ENCODE measurements around the gene FOXK1. TPM values are rescaled to one million over a fixed set of nuclear protein-coding genes. Genes with fewer than 3 reads are reported as not detected.

Gene FOXK1
- total and polyA plus RNA-seq, 2 of the 13 experiments (the other 11 are each of a cell fraction or from before 2014, with no cell fraction given), result 4.6 to 8.8 TPM

DNA sequence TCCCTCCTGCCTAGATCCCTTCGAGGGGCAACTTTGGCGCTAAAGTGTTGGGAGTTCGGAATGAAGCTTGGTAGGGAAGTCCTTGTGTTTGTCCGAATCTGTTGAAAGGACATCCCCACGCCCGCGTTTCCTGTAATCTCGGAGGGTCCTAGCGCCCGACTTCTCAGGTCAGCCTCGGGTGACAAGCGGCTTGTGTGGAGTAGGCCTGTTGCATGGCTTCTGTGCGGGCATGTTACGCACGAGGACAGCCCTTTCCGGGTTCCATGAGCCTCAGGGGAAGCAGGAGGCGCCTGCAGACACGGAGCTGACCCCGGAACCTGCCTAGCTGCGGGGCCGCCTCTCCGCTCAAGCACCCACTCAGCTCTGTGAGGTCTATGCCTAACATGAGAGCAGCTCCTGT is 64.9 kb downstream of the FOXK1 start:
- H3K79me2 ChIP-seq (ENCODE audit: insufficient read depth, low read length), result peaks cover 33% of the 10 kb centered on the region
- FAIRE-seq (no peak), ATAC-seq (no peak), DNase-seq (ENCODE audit: low spot score) (no peak)
- no peak overlapping the region for H3K9ac ChIP-seq (ENCODE audit: insufficient read depth, low read depth, low read length)
- over 99% methylated on average over 15 of the region's 22 CpGs for WGBS (ENCODE audit: low lambda C conversion rate)
- H3K9me3 ChIP-seq (ENCODE audit: low read length), result no peaks in the 10 kb centered on the region
- no peaks in the 10 kb centered on the region; the same call in 1 of the 2 replicates for H4K20me1 ChIP-seq (ENCODE audit: insufficient read depth, low read length)
- H3K4me3 ChIP-seq (replicated peaks in 1 of 3; ENCODE audit: insufficient read depth in 1 of 3, low read depth in 2 of 3, low read length in 3 of 3), result no peak overlapping the region
- in situ Hi-C loops (cut with HindIII; ENCODE audit: extremely low pct_ligation_motif_present, low pct_unique_long_range_greater_than_20kb) (no loop called here), intact Hi-C loops (cut with micrococcal nuclease; ENCODE audit: unreplicated experiment) (no loop called here)
- no peaks in the 10 kb centered on the region for H3K27me3 ChIP-seq (ENCODE audit: control insufficient read depth in 1 of 2, insufficient read depth in 2 of 2, low read length in 2 of 2)
- peaks cover 53% of the 10 kb centered on the region for H3K4me1 ChIP-seq (ENCODE audit: insufficient read depth, low read length)
- ChIA-PET POLR2A (interaction anchor here (1.3 to 3.0 kb wide), 2 partner anchors 22 to 28 kb away, joined by 4 to 10 read pairs; partner anchors contain the start of gene AP5Z1), CTCF (ENCODE audit: low intra/inter-chr PET ratio, low total read pairs) (no interaction called here)
- H3K4me2 ChIP-seq (ENCODE audit: low read depth, low read length), result no peak overlapping the region
- H3K27ac ChIP-seq (ENCODE audit: extremely low read length, insufficient read depth, low read length), result no peak overlapping the region
- H3K36me3 ChIP-seq (replicated peaks in 1 of 2; ENCODE audit: control insufficient read depth in 1 of 2, insufficient read depth in 2 of 2, low read length in 2 of 2), result peaks cover 20 to 47% of the 10 kb centered on the region in 2 experiments
- no peak overlapping the region for H2AFZ ChIP-seq (ENCODE audit: low read length)
- BruUV-seq (replicated peaks), result no TSS peak
- TF ChIP-seq ZNF296 (CRISPR knock-in tag; conservative IDR thresholded peaks at IDR 0.05) (no peak), KDM5A (IDR thresholded peaks at IDR 0.05; ENCODE audit: borderline replicate concordance, low read length) (no peak), PLRG1 (conservative IDR thresholded peaks at IDR 0.05) (no peak), ZNF367 (CRISPR knock-in tag; IDR thresholded peaks at IDR 0.05; ENCODE audit: borderline replicate concordance) (no peak), SNAI1 (CRISPR knock-in tag; IDR thresholded peaks at IDR 0.05; ENCODE audit: borderline replicate concordance) (no peak), MEIS2 (CRISPR knock-in tag; IDR thresholded peaks at IDR 0.05) (no peak), U2AF2 (IDR thresholded peaks at IDR 0.05; ENCODE audit: low read depth, low read length) (no peak), ZMYM3 (CRISPR knock-in tag; IDR thresholded peaks at IDR 0.05) (no peak), ZNF670 (CRISPR knock-in tag; IDR thresholded peaks at IDR 0.05; ENCODE audit: borderline replicate concordance) (no peak), ZNF34 (CRISPR knock-in tag; IDR thresholded peaks at IDR 0.05; ENCODE audit: borderline replicate concordance) (no peak), ZNF180 (CRISPR knock-in tag; IDR thresholded peaks at IDR 0.05; ENCODE audit: borderline replicate concordance, low read depth) (no peak), KLF16 (CRISPR knock-in tag; IDR thresholded peaks at IDR 0.05) (no peak), GABPB1 (CRISPR knock-in tag; IDR thresholded peaks at IDR 0.05) (no peak), AHR (CRISPR knock-in tag; IDR thresholded peaks at IDR 0.05) (no peak)
- TF ChIP-seq, protein P1, sequence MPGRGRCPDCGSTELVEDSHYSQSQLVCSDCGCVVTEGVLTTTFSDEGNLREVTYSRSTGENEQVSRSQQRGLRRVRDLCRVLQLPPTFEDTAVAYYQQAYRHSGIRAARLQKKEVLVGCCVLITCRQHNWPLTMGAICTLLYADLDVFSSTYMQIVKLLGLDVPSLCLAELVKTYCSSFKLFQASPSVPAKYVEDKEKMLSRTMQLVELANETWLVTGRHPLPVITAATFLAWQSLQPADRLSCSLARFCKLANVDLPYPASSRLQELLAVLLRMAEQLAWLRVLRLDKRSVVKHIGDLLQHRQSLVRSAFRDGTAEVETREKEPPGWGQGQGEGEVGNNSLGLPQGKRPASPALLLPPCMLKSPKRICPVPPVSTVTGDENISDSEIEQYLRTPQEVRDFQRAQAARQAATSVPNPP (CRISPR knock-in tag; IDR thresholded peaks at IDR 0.05), result no peak
- TF ChIP-seq, protein P2, sequence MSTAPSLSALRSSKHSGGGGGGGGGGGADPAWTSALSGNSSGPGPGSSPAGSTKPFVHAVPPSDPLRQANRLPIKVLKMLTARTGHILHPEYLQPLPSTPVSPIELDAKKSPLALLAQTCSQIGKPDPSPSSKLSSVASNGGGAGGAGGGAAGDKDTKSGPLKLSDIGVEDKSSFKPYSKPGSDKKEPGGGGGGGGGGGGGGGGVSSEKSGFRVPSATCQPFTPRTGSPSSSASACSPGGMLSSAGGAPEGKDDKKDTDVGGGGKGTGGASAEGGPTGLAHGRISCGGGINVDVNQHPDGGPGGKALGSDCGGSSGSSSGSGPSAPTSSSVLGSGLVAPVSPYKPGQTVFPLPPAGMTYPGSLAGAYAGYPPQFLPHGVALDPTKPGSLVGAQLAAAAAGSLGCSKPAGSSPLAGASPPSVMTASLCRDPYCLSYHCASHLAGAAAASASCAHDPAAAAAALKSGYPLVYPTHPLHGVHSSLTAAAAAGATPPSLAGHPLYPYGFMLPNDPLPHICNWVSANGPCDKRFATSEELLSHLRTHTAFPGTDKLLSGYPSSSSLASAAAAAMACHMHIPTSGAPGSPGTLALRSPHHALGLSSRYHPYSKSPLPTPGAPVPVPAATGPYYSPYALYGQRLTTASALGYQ (CRISPR knock-in tag; IDR thresholded peaks at IDR 0.05), result no peak
- TF ChIP-seq, protein P3, sequence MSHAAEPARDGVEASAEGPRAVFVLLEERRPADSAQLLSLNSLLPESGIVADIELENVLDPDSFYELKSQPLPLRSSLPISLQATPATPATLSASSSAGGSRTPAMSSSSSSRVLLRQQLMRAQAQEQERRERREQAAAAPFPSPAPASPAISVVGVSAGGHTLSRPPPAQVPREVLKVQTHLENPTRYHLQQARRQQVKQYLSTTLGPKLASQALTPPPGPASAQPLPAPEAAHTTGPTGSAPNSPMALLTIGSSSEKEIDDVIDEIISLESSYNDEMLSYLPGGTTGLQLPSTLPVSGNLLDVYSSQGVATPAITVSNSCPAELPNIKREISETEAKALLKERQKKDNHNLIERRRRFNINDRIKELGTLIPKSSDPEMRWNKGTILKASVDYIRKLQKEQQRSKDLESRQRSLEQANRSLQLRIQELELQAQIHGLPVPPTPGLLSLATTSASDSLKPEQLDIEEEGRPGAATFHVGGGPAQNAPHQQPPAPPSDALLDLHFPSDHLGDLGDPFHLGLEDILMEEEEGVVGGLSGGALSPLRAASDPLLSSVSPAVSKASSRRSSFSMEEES (CRISPR knock-in tag; IDR thresholded peaks at IDR 0.05), result no peak

Measured in HepG2 (cell line).